Stimulated activated CD4-positive, alpha-beta T cell treated with anti-CD3 and anti-CD28 coated beads, TNF-alpha, amount 100 ng/mL, for 4 hours (primary cell): ENCODE data around the gene TSPAN14.
A peak's percentile ranks its signal among the peaks of the same experiment; 100 is the strongest.

Experiments
- DNase-seq, 3 experiments: peaks; one replicate each; pipeline ENCODE4 v3.0.0-alpha.2; 2020; ENCODE audit warnings: low read depth in 3 of 3

The TSPAN14 gene

DNA sequence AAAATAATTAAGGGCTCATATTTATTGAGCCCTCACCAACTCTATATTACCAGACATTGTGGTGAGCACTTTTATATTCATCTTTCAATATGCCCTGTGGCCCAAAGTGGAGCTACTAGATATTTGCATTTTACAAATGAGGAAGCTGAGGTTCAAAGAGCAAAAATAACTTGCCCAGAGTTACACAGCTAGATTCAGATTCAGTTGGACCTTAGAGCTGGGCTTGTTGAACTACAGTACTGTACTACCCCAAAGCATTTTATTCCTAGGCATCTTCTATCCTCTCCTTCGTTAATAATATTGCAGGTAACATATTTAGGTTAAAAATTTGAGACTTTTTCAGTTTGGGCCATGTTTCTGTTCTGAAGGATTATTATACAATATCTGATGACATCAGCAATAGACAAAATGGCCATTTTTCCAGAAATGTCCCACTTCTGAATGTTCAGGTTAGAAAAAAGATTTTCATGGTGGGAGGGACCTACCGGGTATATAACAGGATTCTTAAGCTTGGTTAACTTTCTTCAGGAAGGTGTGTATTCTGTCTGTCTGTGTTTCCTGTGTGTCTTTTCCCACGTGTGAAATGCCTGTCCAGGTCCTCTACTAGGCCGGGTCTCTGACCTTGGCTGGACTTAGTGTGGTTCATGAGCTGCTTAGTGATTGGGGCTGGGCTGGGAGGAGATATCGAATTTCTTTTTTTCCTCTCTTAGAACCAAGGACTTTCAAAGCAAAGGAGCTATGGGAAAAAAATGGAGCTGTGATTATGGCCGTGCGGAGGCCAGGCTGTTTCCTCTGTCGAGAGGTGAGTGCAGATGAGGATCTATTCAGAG lies 32.2 kb upstream of the TSPAN14 start:
- no peak for DNase-seq

DNA sequence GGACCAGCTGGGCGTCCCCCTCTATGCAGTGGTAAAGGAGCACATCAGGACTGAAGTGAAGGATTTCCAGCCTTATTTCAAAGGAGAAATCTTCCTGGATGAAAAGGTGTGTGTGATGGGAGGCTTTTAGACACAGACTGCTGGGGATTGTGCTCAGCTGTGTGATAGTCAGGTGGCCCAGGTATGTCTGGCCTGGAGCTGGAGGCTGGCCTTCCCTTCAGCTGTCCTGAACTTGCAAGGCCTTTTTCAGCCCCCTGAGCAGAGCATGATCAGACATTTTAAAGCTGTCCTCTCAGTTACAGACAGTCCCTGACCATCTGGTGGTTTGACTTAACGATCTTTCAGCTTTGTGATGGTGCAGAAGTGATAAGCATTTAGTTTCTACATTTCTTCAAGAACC lies 28.2 kb upstream of the TSPAN14 start:
- no peak for DNase-seq

DNA sequence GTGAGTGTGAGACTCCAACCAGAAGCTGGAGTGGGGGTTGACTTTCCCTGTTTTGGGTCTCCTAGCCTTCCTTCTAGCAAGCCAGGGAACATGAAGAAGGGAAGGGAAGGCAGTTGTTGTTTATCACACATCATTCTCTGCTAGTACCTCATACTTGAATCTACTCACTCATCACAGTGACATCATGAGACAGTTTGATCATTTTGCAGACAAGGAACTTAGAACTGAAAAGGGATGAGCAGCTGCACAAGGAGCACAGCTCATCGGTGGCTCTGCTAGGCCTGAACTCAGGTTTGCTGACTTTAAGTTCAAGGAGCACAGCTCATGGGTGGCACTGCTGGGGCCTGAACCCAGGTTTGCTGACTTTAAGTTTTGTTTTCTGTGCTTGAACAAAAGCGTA lies 26.6 kb upstream of the TSPAN14 start:
- no peak for DNase-seq

DNA sequence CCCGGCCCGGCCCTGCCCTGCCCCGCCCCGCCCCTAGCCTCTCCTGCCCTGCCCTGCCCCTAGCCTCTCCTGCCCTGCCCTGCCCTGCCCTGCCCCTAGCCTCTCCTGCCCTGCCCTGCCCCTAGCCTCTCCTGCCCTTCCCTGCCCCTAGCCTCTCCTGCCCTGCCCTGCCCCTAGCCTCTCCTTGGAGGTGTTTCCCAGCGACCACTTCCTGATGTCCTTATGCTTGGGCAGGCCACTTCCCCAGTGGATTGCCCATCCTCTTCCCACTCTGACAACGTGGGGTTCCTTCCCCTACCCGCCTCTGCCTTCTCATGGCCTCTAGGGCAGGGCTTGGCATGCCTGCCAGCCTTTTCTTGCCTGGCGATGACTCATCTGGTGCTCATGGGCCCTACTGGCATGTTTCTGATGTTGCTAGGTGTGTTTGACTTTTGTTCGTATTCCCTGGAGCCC lies 24.6 kb upstream of the TSPAN14 start:
- no peak for DNase-seq

DNA sequence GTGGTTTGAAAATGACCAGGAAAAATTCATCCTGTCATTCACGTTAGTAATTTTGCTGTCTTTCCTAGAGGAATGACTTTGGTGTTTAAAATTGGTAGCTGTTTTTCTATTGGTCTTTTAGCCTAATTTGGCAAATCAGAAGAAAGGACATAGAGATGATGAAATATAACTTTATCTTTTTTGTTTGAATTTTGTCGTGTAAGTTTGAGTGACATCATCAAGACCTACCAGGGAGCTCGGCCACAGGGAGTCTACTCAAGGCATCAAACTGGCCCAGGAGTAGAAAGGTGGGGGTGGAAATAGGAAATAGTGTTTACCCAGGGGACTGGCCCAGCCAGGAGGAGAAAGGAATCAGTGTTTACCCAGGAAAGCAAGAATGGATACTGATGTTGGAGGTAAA lies 21.0 kb upstream of the TSPAN14 start:
- no peak for DNase-seq

DNA sequence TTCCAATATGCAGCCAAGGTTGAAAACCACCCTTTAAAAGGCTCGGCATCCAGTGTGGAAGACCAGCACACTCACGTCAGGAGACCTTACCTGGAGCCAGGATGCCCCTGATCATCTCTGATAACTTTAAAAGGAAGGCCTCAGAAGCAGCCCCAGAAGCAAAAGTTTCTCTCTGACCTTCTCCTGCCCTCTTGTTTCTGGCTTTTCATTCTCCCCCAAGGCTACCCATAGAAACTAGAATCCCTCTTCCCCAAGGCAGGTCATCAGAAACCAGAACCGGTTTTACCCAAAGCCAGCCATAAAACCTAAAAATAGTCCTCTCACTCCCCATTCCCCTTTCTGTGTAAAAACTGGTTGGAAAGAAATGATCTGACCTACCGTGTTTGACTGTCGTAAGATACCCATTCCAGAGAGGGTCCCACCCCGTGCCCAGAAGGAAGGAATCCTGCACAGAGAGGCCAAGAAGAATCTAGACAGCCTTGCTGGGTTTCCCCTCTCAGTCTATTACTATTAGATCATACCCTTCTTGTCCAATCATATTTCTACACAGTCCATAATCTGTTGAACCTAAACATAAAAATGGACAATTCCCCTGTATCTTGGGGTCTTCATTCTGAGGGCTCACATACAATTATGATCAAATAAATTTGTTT lies 17.5 kb upstream of the TSPAN14 start:
- DNase-seq = no peak

DNA sequence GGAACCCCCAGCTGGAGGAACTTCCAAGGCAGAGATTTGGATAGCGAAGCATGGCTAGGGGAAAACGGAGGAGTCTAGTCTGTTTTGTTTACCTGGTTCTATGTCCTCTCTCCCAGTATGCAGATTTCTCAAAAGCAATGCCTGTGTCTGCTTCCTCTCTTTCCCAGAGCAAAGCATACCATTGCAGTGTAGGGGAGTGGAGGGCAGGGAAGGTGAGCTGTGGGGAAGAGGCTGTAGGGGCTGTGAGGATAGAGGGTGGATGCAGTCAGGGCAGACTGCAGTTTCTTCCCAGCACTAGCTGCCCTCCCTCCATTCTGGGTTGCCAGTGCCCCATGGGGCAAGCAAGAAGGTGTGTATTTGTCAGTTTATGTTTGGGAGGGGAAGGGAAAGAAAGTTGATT lies 16.9 kb upstream of the TSPAN14 start:
- DNase-seq = no peak

DNA sequence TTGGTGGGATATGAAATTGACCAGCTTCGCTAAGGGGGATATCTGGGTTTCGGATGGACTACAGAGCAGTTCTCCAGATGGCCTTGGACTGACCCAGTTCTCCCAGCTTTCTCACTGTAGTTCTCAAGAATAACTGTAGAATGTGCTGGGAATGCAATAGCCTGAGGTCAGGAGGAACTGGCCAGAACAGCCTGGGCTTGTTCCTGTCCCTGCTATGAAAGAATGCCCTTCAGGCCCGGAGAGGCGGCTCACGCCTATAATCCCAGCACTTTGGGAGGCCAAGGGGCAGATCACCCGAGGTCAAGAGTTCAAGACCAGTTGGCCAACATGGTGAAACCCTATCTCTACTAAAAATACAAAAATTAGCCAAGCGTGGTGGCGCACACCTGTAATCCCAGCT lies 12.3 kb upstream of the TSPAN14 start:
- no peak for DNase-seq

DNA sequence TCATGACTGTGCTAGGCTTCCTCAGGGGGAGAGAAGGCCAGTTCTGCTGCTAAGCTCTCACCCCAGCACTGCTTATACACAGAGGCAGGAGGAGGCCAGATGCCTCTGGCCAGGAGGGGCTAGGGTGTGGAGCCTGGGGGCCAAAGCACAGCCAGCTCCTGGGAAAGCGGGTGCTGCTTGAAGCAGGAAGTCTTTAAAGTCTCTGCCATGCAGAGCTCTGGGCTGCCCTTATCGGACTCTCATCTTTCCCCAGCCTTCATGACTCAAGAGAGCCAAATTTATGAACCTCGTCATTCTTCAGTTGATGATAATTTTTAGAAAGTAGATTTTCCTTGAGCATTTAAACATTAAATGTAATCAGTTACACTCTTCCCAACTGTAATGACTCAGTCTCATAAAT lies 11.2 kb upstream of the TSPAN14 start:
- no peak for DNase-seq

DNA sequence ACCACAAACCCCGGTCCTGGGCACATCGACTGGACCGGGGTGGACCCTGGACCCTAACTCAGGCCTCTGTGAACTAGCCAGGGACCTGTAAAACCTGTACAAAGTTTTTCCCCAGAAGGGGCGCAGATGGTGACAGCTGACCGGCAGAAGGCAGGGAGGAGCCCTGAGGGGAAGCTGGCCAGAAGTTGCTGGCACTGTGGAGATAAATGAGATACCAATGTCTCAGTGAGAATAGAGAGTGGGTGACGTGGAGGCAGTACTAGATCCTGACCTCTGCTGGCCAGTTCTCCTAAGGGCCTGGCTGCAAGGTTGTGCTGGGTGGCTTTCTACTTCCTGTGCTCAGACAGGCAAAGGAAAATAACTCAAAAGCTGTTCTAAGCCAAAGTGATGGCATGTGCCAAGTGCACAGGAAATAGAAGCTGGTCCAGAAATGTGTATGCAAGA lies 10.6 kb upstream of the TSPAN14 start:
- DNase-seq = no peak

DNA sequence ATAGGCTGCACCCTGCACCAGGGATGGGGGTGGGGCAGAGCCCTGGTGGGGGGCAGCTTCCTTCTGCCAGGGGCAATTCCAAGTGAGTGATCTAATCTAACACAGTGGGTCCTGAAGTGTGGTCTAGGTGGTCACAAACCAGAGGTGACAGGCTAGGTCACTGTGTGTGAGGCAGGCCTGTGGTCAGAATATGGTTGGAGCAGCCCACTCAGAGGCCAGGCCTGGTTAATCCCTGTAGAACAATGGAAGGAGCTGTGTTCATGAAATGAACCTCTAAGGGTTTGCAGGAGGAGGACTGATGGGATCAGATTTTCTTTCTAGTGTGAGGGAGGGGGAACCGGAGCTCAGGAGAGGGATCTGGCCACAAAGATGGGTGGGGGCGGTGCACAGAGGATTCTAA lies 10.0 kb upstream of the TSPAN14 start:
- no peak for DNase-seq

DNA sequence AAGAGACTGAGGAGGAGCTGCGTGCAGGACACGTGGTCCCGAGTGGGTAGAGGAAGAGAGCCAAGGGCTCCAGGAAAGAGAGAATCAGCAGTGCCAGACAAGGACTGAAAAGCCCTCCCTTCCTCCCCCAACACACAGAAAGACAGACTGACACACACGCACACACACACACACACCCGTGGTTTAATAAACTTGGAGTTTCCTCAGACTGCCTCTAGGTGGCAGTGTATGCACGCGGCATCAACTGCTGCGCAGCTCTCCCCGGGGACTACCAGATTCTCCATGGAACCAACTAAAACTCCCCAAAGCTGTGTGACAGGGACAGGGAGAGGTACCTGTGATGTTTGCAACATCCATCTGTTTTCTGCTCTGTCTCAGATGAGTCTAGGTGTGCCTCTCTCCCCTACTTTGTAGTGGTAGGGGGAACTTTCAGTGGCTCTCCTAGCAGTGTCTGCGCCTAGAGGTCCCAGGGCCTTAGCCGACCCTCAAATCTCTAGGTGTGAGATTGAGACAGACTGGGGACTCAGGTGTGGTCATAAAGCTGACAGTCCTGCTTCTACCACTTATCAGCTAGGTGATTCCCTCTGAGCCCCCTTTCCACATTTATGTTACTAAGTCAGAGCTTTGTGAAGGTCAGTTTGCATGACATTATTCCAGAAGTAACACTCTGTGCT lies 9.3 kb upstream of the TSPAN14 start:
- DNase-seq = peak; percentile 53 to 59 (median 55)

DNA sequence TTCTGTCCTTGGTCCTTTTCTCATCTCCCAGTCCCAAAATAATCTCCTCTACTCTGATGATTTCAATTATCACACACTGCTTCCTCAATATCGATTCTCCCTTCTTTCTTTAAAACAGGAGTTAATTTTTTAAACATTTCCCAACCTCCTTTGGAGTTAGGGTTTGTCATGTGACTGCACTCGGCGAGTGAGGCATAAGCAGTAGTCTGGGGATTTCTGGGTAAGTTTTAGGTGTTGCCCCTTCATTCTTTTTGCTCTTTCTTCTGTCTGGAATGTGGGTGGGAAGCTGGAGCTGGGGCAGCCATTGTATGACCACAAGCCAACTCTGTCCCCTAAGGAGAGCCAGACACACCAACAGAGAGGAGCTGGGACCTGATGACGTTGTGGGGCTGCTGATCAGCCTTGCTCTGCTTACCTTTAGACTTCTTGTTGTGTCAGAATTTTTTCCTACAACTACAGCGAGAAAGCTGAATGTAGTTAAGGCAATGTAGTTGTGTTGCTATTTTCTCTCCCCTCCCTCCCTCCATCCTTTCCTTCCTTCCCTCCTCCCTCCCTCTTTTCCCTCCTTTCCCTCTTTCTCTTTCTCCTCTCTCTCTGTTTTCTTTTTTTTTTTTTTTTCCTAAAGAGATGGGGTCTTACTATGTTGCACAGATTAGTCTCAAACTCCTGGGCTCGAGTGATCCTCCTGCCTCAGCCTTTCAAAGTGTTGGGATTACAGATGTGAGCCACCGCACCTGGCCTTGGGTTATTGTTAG lies 6.5 kb upstream of the TSPAN14 start:
- DNase-seq = no peak

DNA sequence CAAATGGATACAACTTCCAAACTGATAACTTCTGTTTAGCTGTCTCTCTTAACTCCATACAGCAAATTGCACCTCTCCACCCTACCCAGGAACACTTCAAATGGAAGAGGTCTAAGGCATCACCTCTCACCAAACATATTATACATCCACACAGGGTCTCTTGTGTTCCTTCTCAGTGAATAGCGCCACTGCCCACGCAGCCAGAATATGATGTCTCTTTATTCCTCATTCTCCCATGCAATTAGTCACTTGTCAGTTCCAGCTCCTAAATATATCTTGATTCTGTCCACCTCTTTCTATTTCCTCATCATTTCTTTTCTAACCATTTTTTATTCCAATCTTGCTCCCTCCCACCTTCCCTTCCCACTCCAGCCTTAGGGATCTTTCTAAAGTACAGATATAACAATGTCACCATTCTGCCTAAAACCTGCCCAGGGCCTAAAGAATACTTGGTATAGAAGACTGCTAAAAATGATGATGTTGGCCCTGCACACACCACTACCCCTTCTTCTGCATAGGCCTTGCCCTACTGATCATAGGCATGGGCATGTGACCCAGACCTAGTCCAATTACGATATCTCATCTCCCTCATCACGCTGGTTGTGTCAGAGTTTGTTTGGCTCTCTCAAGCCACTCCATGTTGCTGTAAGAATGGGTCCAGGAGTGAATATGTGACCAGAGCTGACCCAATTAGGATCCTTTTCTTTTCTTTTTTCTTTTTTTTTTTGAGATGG lies 5.7 kb upstream of the TSPAN14 start:
- DNase-seq = no peak

DNA sequence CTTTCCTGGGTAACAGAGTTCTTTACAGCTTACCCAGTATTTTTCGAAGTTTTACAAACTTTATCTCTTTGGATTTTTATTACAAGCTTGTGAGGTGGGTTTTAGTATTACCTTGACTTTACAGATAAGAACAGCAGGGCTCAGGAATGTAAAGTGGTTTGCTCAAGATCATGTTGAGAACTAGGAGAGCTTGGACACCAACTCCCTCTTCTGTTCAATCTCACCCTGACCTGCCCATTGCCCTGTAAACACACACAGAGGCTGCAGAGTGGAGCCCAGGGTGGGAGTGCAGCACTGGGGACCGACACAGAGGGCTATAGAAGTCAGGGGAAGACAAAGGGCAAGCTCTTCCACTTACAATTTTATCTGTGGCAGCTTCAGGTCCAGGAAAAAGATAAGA lies 4.6 kb upstream of the TSPAN14 start:
- no peak for DNase-seq

DNA sequence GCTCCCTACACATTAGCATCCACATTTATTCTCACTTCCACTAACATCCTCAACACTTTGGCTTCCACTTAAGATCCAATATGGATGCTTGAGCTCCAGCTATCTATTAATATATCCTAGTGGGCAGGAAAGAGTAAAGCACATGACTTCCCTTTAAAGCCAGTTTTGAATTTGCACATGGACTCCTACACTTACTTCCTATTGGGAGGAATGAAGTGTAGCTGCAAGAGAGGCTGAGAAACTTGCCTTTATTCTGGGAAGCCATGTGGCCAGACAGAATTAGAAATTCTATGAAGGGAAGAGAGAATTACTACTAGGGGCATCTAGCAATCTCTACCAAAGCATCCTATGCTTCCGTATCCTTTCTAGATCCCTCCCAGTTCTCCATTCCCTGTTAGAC lies 3.0 kb upstream of the TSPAN14 start:
- DNase-seq = no peak

DNA sequence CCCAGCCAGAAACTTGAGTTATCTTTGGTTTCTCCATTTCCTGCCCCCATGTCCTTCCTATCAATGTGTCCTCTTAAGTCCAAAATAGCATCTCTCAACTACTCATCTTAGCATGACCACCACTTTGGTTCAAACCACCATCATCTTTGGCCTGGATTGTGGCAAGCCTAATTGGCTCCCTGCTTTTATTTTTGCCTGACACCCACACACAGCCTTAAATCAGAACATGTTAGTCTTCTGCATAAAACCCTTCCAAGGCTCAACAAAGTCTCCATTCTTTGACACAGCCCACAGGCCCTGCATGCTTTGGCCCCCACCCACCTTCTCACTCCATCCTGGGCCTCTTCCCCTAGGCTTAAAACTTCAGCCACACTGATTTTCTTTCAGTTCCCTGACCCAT lies 2.0 kb upstream of the TSPAN14 start:
- no peak for DNase-seq

DNA sequence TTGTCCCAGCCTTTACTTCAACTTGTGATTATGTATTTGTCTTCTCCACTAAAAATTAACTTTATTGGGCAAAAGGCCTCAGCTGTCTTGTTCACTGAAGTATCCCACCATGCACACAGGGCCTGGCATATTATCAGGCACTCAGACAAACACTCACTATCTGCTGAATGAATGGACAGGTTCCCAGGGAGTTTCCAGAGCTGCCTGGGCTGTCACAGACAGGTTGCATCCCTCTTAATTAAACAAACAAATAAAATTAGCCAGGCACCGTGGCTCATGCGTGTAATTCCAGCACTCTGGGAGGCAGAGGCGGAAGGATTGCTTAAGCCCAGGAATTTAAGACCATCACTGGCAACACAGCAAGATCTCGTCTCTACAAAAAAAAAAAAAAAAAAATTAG lies 1.5 kb upstream of the TSPAN14 start:
- no peak for DNase-seq

DNA sequence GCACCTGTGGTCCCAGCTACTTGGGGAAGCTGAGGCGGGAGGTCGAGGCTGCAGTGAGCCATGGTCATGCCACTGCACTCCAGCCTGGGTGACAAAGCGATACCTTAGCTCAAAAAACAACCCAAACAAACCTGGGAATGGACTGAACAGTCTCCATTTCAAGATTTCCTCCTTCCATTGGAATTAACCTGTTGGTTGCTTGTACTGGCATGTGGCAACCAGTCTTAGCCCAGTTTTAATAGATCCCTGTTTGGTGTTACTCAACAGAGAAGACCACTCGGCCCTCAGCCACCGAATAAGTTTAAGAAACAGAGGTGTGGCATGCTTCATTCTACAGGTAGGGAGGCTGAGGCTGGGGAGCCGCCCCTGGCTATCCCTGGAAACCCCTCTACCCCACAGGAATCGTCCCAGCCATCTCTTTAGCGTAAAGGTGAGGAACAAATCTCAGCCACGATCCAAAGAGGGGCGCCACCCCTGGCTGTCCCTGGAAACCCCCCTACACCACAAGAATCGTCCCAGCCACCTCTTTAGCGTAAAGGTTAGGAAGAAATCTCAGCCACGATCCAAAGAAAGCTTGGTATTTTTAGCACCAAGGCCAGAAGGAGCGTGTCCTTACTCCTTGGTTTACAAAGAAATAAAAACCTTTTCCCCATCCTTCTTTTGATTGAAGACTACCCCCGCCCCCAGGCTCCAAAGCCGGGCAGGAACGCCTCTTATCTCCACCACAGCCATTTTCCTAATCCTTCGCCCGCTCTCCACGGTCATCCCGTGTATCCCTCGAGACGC lies 861 bp upstream of the TSPAN14 start:
- no peak for DNase-seq
